Neutrophil (primary cell): ENCODE results near the gene GLP1R.

Source experiments
- H3K27ac ChIP-seq: fragments of 200-600 bp; sonication (generic); 2 replicates; pipeline ENCODE4 v1.5.1; 2016; ENCODE audit warnings: mild to moderate bottlenecking, moderate library complexity
- H3K27me3 ChIP-seq: fragments of 200-600 bp; sonication (generic); 2 replicates; pipeline ENCODE4 v1.6.0; 2016; ENCODE audit warnings: mild to moderate bottlenecking
- H3K36me3 ChIP-seq: fragments of 200-600 bp; sonication (generic); 2 replicates; pipeline ENCODE4 v1.5.1; 2017
- H3K4me1 ChIP-seq, 2 experiments: fragments of 200-600 bp in 1 of 2; sonication (generic) in 1 of 2; 1 replicate in 1 of 2; 2 replicates in 1 of 2; pipeline versions ENCODE4 v1.5.1 to v1.6.1; 2013 to 2016; ENCODE audit warnings: low read depth in 1 of 2, low read length in 1 of 2, mild to moderate bottlenecking in 1 of 2, moderate library complexity in 1 of 2; ENCODE audit not compliant: control insufficient read depth in 1 of 2, insufficient read depth in 1 of 2
- H3K4me3 ChIP-seq, 2 experiments: fragments of 200-600 bp in 1 of 2; sonication (generic) in 1 of 2; 1 replicate in 1 of 2; 2 replicates in 1 of 2; pipeline ENCODE4 v1.5.1; 2013 to 2016; ENCODE audit warnings: low read depth in 1 of 2, low read length in 1 of 2, mild to moderate bottlenecking in 1 of 2, moderate library complexity in 1 of 2
- H3K9me3 ChIP-seq: fragments of 200-600 bp; sonication (generic); 2 replicates; pipeline ENCODE4 v1.5.1; 2016
- CTCF ChIP-seq: fragments of 200-600 bp; sonication (generic); IDR thresholded peaks from 2 replicates; pipeline ENCODE4 v1.5.1; 2016; ENCODE audit warnings: antibody characterized with exemption

The GLP1R gene

GRCh38 chr6:39088331-39088730 is 39.8 kb downstream of the GLP1R start:
- no peak for TF ChIP-seq CTCF
- Histone ChIP-seq H3K27ac (no peak overlapping the region), H3K4me1 (no peaks in the 10 kb centered on the region), H3K36me3 (no peaks in the 10 kb centered on the region), H3K4me3 (no peak overlapping the region), H3K27me3 (peaks cover 90% of the 10 kb centered on the region), H3K9me3 (no peaks in the 10 kb centered on the region)

- no peak overlapping the region for H3K27ac ChIP-seq
- H3K27me3 ChIP-seq: peaks cover 90% of the 10 kb centered on the region
- no peaks in the 10 kb centered on the region for H3K9me3 ChIP-seq
- H3K4me3 ChIP-seq: no peak overlapping the region
- H3K4me1 ChIP-seq: no peaks in the 10 kb centered on the region
- H3K36me3 ChIP-seq: no peaks in the 10 kb centered on the region
- TF ChIP-seq CTCF: no peak
Measured at GRCh38 chr6:39090036-39090435, 41.5 kb downstream of the GLP1R start.

- TF ChIP-seq CTCF: no peak
- Histone ChIP-seq H3K4me1 (no peaks in the 10 kb centered on the region), H3K36me3 (no peaks in the 10 kb centered on the region), H3K4me3 (no peak overlapping the region), H3K9me3 (no peaks in the 10 kb centered on the region), H3K27me3 (peaks cover 84% of the 10 kb centered on the region), H3K27ac (no peak overlapping the region)
Measured at GRCh38 chr6:39091220-39091619, 42.6 kb downstream of the GLP1R start.

GRCh38 chr6:39092124-39092523 is 43.5 kb downstream of the GLP1R start:
- H3K4me3 ChIP-seq: no peak overlapping the region
- peaks cover 76% of the 10 kb centered on the region for H3K27me3 ChIP-seq
- H3K36me3 ChIP-seq: no peaks in the 10 kb centered on the region
- H3K9me3 ChIP-seq: no peaks in the 10 kb centered on the region
- H3K4me1 ChIP-seq: no peaks in the 10 kb centered on the region
- TF ChIP-seq CTCF: no peak
- H3K27ac ChIP-seq: no peak overlapping the region

- Histone ChIP-seq H3K27me3 (peaks cover 70% of the 10 kb centered on the region), H3K27ac (no peak overlapping the region), H3K4me1 (no peaks in the 10 kb centered on the region), H3K36me3 (no peaks in the 10 kb centered on the region), H3K9me3 (no peaks in the 10 kb centered on the region), H3K4me3 (no peak overlapping the region)
- no peak for TF ChIP-seq CTCF
Measured at GRCh38 chr6:39093149-39093708, 44.6 kb downstream of the GLP1R start.

- Histone ChIP-seq H3K36me3 (no peaks in the 10 kb centered on the region), H3K27me3 (peaks cover 46% of the 10 kb centered on the region), H3K9me3 (no peaks in the 10 kb centered on the region), H3K27ac (no peak overlapping the region), H3K4me1 (no peaks in the 10 kb centered on the region), H3K4me3 (no peak overlapping the region)
- no peak for TF ChIP-seq CTCF
Measured at GRCh38 chr6:39095578-39095977, 47.0 kb downstream of the GLP1R start.
